ENCODE results near the gene CCM2. TPM values are rescaled to one million over a fixed set of nuclear protein-coding genes. Genes with fewer than 3 reads are reported as not detected.
A peak's percentile ranks its signal among the peaks of the same experiment; 100 is the strongest.
"Not testable (repeated sequence)": the region's sequence is repeated elsewhere in the genome, so short reads cannot be mapped to it uniquely, and the experiment has no call there.

Gene CCM2
- total RNA-seq, 1 donor from 2014 or later: 22.4 TPM

- FAIRE-seq (no peak), DNase-seq (ENCODE audit: low spot score in 2 of 2) (no peak)
These were observed 20.3 kb upstream of the CCM2 start for GRCh38 chr7:44979481-44980392.

- FAIRE-seq (no peak), DNase-seq (ENCODE audit: low spot score in 2 of 2) (no peak)
These were observed 19.5 kb upstream of the CCM2 start for GRCh38 chr7:44980393-44981034.

- DNase-seq (ENCODE audit: low spot score in 2 of 2): no peak
These were observed 18.8 kb upstream of the CCM2 start for GRCh38 chr7:44981035-44981706.

GRCh38 chr7:44982535-44982923 lies 17.5 kb upstream of the CCM2 start:
- DNase-seq (ENCODE audit: low spot score in 2 of 2): no peak
- no peak for FAIRE-seq

More at GRCh38 chr7:44981035-44981706, 18.8 kb upstream of the CCM2 start:
- no peak for FAIRE-seq

- FAIRE-seq: no peak
- DNase-seq (ENCODE audit: low spot score in 2 of 2): no peak
These were observed 17.0 kb upstream of the CCM2 start for GRCh38 chr7:44982970-44983369.

- DNase-seq (ENCODE audit: low spot score in 2 of 2) (no peak), FAIRE-seq (no peak)
These were observed 16.1 kb upstream of the CCM2 start for GRCh38 chr7:44983742-44984477.

GRCh38 chr7:44984478-44984758 lies 15.6 kb upstream of the CCM2 start:
- DNase-seq (ENCODE audit: low spot score in 2 of 2) (no peak), FAIRE-seq (no peak)

GRCh38 chr7:44985033-44985695 lies 14.8 kb upstream of the CCM2 start:
- no peak for DNase-seq (ENCODE audit: low spot score in 2 of 2)
- no peak for FAIRE-seq

- DNase-seq (ENCODE audit: low spot score in 2 of 2) (no peak), FAIRE-seq (no peak)
These were observed 14.1 kb upstream of the CCM2 start for GRCh38 chr7:44985900-44986217.

GRCh38 chr7:44986218-44987053 lies 13.6 kb upstream of the CCM2 start:
- FAIRE-seq (no peak), DNase-seq (ENCODE audit: low spot score in 2 of 2) (peak; percentile 71 to 85)

- no peak for DNase-seq (ENCODE audit: low spot score in 2 of 2)
- FAIRE-seq: no peak
These were observed 12.5 kb upstream of the CCM2 start for GRCh38 chr7:44987457-44987856.

GRCh38 chr7:44987996-44988395 lies 12.0 kb upstream of the CCM2 start:
- no peak for FAIRE-seq
- no peak for DNase-seq (ENCODE audit: low spot score in 2 of 2)

GRCh38 chr7:44988701-44989100 lies 11.3 kb upstream of the CCM2 start:
- FAIRE-seq: no peak

GRCh38 chr7:44989132-44989531 lies 10.9 kb upstream of the CCM2 start:
- DNase-seq (ENCODE audit: low spot score in 2 of 2) (no peak), FAIRE-seq (no peak)

More at GRCh38 chr7:44988701-44989100, 11.3 kb upstream of the CCM2 start:
- no peak for DNase-seq (ENCODE audit: low spot score in 2 of 2)

- DNase-seq (ENCODE audit: low spot score in 2 of 2) (no peak), FAIRE-seq (no peak)
These were observed 9.6 kb upstream of the CCM2 start for GRCh38 chr7:44990109-44991023.

GRCh38 chr7:44992004-44992795 lies 7.8 kb upstream of the CCM2 start:
- FAIRE-seq; DNase-seq (ENCODE audit: low spot score in 2 of 2): not testable (repeated sequence)

- DNase-seq (ENCODE audit: low spot score in 2 of 2) (no peak), FAIRE-seq (no peak)
These were observed 5.0 kb upstream of the CCM2 start for GRCh38 chr7:44994877-44995554.
